D341Med (cell line): ENCODE data around the gene LRRC4B.

Experiments
- DNase-seq: peaks from one replicate; pipeline ENCODE4 v3.0.0; 2012; ENCODE audit warnings: low spot score

LRRC4B gene

GRCh38 chr19:50506700-50507099 is 61.5 kb downstream of the LRRC4B start:
- DNase-seq, result no peak

GRCh38 chr19:50505856-50506611 is 62.2 kb downstream of the LRRC4B start:
- DNase-seq, result no peak

GRCh38 chr19:50501568-50502475 is 66.4 kb downstream of the LRRC4B start:
- no peak for DNase-seq

GRCh38 chr19:50501186-50501567 is 67.1 kb downstream of the LRRC4B start:
- DNase-seq, result no peak

- no peak for DNase-seq
Measured at GRCh38 chr19:50500753-50501151, 67.5 kb downstream of the LRRC4B start.

GRCh38 chr19:50500060-50500752 is 68.0 kb downstream of the LRRC4B start:
- peak; percentile 65 for DNase-seq

GRCh38 chr19:50498219-50499056 is 69.8 kb downstream of the LRRC4B start:
- DNase-seq, result no peak

GRCh38 chr19:50497022-50497405 is 71.2 kb downstream of the LRRC4B start:
- peak; percentile 55 for DNase-seq

GRCh38 chr19:50496189-50497021 is 71.8 kb downstream of the LRRC4B start:
- peak; percentile 56 for DNase-seq

- no peak for DNase-seq
Measured at GRCh38 chr19:50495020-50495531, 73.2 kb downstream of the LRRC4B start.

- DNase-seq, result no peak
Measured at GRCh38 chr19:50494186-50495019, 73.8 kb downstream of the LRRC4B start.

GRCh38 chr19:50493171-50493570 is 75.1 kb downstream of the LRRC4B start:
- no peak for DNase-seq

- DNase-seq, result no peak
Measured at GRCh38 chr19:50492303-50493052, 75.8 kb downstream of the LRRC4B start.

- DNase-seq, result no peak
Measured at GRCh38 chr19:50490991-50491472, 77.2 kb downstream of the LRRC4B start.

- no peak for DNase-seq
Measured at GRCh38 chr19:50490411-50490811, 77.8 kb downstream of the LRRC4B start.

GRCh38 chr19:50489461-50490011 is 78.7 kb downstream of the LRRC4B start:
- DNase-seq, result no peak

- DNase-seq, result no peak
Measured at GRCh38 chr19:50488389-50489194, 79.6 kb downstream of the LRRC4B start.
